ENCODE data around the gene CALHM3. TPM values are rescaled to one million over a fixed set of nuclear protein-coding genes. Genes with fewer than 3 reads are reported as not detected.

The CALHM3 gene
- total RNA-seq, 1 donor from 2014 or later: not detected

DNA sequence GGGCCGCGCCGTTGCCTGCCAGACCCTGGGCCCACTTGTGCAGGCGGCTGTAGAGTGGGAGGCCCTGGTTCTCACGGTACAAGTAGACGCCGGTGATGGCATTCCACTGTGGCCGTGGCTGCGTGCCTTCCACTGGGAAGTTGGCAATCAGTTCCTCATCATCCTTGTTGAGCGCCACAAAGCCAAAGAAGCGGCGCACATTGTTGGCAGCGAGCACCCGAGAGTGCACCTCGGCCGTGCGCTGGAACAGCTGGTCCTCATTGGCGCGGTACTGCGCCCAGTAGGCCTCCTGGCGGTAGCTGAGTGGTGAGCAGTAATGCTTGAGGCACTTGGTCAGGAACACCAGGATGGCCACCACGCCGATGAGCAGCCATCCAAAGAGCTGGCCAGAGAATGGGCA is 31.9 kb downstream of the CALHM3 start:
- H3K9ac ChIP-seq (ENCODE audit: low read length): no peak overlapping the region
- no peak for TF ChIP-seq EZH2 (IDR thresholded peaks at IDR 0.05; ENCODE audit: insufficient read depth, low read length)
- TF ChIP-seq, protein P1, sequence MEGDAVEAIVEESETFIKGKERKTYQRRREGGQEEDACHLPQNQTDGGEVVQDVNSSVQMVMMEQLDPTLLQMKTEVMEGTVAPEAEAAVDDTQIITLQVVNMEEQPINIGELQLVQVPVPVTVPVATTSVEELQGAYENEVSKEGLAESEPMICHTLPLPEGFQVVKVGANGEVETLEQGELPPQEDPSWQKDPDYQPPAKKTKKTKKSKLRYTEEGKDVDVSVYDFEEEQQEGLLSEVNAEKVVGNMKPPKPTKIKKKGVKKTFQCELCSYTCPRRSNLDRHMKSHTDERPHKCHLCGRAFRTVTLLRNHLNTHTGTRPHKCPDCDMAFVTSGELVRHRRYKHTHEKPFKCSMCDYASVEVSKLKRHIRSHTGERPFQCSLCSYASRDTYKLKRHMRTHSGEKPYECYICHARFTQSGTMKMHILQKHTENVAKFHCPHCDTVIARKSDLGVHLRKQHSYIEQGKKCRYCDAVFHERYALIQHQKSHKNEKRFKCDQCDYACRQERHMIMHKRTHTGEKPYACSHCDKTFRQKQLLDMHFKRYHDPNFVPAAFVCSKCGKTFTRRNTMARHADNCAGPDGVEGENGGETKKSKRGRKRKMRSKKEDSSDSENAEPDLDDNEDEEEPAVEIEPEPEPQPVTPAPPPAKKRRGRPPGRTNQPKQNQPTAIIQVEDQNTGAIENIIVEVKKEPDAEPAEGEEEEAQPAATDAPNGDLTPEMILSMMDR (IDR thresholded peaks at IDR 0.05; ENCODE audit: insufficient read depth, low read depth, low read length): no peak
- H3K4me2 ChIP-seq (ENCODE audit: low read length): no peak overlapping the region
- H3K4me1 Mint-ChIP-seq (ENCODE audit: low read depth, unreplicated experiment): peaks cover 22% of the 10 kb centered on the region
- H3K27ac Mint-ChIP-seq (ENCODE audit: unreplicated experiment): no peak overlapping the region
- H3K27me3 ChIP-seq (ENCODE audit: insufficient read depth, low read length): no peaks in the 10 kb centered on the region
- peaks cover 50% of the 10 kb centered on the region for H3K36me3 Mint-ChIP-seq (ENCODE audit: low read depth, unreplicated experiment)
- H3K27me3 Mint-ChIP-seq (ENCODE audit: low read depth, unreplicated experiment): no peaks in the 10 kb centered on the region
- no peak for DNase-seq (ENCODE audit: low read depth)
- no peak for FAIRE-seq
- no peaks in the 10 kb centered on the region for H3K79me2 ChIP-seq (ENCODE audit: insufficient read depth, low read length)
- no peaks in the 10 kb centered on the region for H3K9me3 ChIP-seq (ENCODE audit: insufficient read depth, low read depth, low read length)
- no peak overlapping the region for H3K4me3 Mint-ChIP-seq (ENCODE audit: unreplicated experiment)
- no peak overlapping the region for H3K4me3 ChIP-seq (ENCODE audit: insufficient read depth, low read depth, low read length)
- H4K20me1 ChIP-seq (ENCODE audit: insufficient read depth, low read length): peaks cover 62% of the 10 kb centered on the region
- H2AFZ ChIP-seq (ENCODE audit: low read depth, low read length): no peak overlapping the region
- H3K27ac ChIP-seq (ENCODE audit: low read depth, low read length): no peak overlapping the region
- no peaks in the 10 kb centered on the region for H3K9me3 Mint-ChIP-seq (ENCODE audit: unreplicated experiment)
- peaks cover 28% of the 10 kb centered on the region for H3K4me1 ChIP-seq (ENCODE audit: insufficient read depth, low read length)
- H3K36me3 ChIP-seq (ENCODE audit: insufficient read depth, low read length): peaks cover 30% of the 10 kb centered on the region

DNA sequence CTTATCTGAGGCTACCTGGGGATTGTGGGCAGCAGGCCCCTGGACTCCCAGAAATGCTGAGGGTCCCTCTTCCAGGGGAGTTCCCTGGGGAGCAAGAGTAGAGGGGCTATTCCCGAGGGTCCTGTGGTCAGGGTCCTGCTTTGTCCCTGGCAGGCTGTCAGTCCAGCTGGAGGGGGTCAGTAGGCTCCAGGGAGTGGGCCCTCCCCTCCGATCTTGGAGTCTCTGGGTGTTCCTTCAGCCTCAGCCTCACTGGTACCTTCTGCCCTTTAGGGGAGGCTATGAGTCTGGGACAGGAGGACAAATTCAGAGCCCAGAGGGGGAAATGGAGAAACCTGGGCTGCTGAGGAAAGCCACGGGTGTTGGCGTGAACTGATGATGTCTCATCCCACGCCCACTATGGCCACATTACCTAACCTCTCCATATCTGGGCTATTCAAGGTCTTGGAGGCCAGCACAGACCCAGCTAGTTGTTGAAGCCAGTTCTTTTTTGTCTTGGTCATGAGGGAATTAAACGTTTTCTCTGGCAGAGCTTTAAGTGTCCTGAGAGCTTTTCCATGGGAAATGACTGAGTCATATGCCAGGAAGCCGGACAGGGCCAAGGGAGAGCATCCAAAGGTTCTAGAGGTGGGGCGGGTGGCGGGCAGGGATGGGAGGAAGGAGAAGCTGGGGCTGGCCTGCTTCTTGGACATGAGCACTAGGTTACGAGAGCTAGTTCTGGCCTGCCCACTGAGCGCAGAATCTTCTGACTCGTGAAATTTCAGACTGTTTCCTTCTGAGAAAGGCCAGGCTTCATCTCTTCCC is 33.1 kb downstream of the CALHM3 start:
- Histone ChIP-seq H3K27ac (ENCODE audit: low read depth, low read length) (no peak overlapping the region), H3K9ac (ENCODE audit: low read length) (no peak overlapping the region), H3K27me3 (ENCODE audit: insufficient read depth, low read length) (no peaks in the 10 kb centered on the region), H3K4me3 (ENCODE audit: insufficient read depth, low read depth, low read length) (no peak overlapping the region), H2AFZ (ENCODE audit: low read depth, low read length) (no peak overlapping the region), H4K20me1 (ENCODE audit: insufficient read depth, low read length) (peaks cover 72% of the 10 kb centered on the region), H3K9me3 (ENCODE audit: insufficient read depth, low read depth, low read length) (no peaks in the 10 kb centered on the region), H3K4me2 (ENCODE audit: low read length) (no peak overlapping the region), H3K4me1 (ENCODE audit: insufficient read depth, low read length) (peaks cover 28% of the 10 kb centered on the region), H3K79me2 (ENCODE audit: insufficient read depth, low read length) (no peaks in the 10 kb centered on the region), H3K36me3 (ENCODE audit: insufficient read depth, low read length) (peaks cover 30% of the 10 kb centered on the region)
- Mint-ChIP-seq H3K4me3 (ENCODE audit: unreplicated experiment) (peak overlapping the region; percentile 16), H3K36me3 (ENCODE audit: low read depth, unreplicated experiment) (peaks cover 60% of the 10 kb centered on the region), H3K27ac (ENCODE audit: unreplicated experiment) (peak overlapping the region; percentile 66), H3K4me1 (ENCODE audit: low read depth, unreplicated experiment) (peaks cover 33% of the 10 kb centered on the region), H3K27me3 (ENCODE audit: low read depth, unreplicated experiment) (no peaks in the 10 kb centered on the region), H3K9me3 (ENCODE audit: unreplicated experiment) (no peaks in the 10 kb centered on the region)
- TF ChIP-seq, protein P1 (IDR thresholded peaks at IDR 0.05; ENCODE audit: insufficient read depth, low read depth, low read length): no peak
- no peak for TF ChIP-seq EZH2 (IDR thresholded peaks at IDR 0.05; ENCODE audit: insufficient read depth, low read length)
- FAIRE-seq (no peak), DNase-seq (ENCODE audit: low read depth) (peak; percentile 33)

GRCh38 chr10:103445366-103445765 is 33.7 kb downstream of the CALHM3 start:
- peaks cover 70% of the 10 kb centered on the region for H4K20me1 ChIP-seq (ENCODE audit: insufficient read depth, low read length)
- no peak overlapping the region for H2AFZ ChIP-seq (ENCODE audit: low read depth, low read length)
- TF ChIP-seq, protein P1 (IDR thresholded peaks at IDR 0.05; ENCODE audit: insufficient read depth, low read depth, low read length): no peak
- TF ChIP-seq EZH2 (IDR thresholded peaks at IDR 0.05; ENCODE audit: insufficient read depth, low read length): no peak
- no peak overlapping the region for H3K4me3 ChIP-seq (ENCODE audit: insufficient read depth, low read depth, low read length)
- Mint-ChIP-seq H3K9me3 (ENCODE audit: unreplicated experiment) (no peaks in the 10 kb centered on the region), H3K4me1 (ENCODE audit: low read depth, unreplicated experiment) (peaks cover 36% of the 10 kb centered on the region), H3K27ac (ENCODE audit: unreplicated experiment) (peak overlapping the region; percentile 66), H3K36me3 (ENCODE audit: low read depth, unreplicated experiment) (peaks cover 56% of the 10 kb centered on the region), H3K27me3 (ENCODE audit: low read depth, unreplicated experiment) (no peaks in the 10 kb centered on the region), H3K4me3 (ENCODE audit: unreplicated experiment) (no peak overlapping the region)
- no peak overlapping the region for H3K4me2 ChIP-seq (ENCODE audit: low read length)
- H3K9me3 ChIP-seq (ENCODE audit: insufficient read depth, low read depth, low read length): no peaks in the 10 kb centered on the region
- DNase-seq (ENCODE audit: low read depth) (no peak), FAIRE-seq (no peak)
- peaks cover 33% of the 10 kb centered on the region for H3K36me3 ChIP-seq (ENCODE audit: insufficient read depth, low read length)
- no peaks in the 10 kb centered on the region for H3K79me2 ChIP-seq (ENCODE audit: insufficient read depth, low read length)
- H3K27me3 ChIP-seq (ENCODE audit: insufficient read depth, low read length): no peaks in the 10 kb centered on the region
- no peak overlapping the region for H3K27ac ChIP-seq (ENCODE audit: low read depth, low read length)
- H3K9ac ChIP-seq (ENCODE audit: low read length): no peak overlapping the region
- peaks cover 31% of the 10 kb centered on the region for H3K4me1 ChIP-seq (ENCODE audit: insufficient read depth, low read length)
